GM18520 (cell line): ENCODE results near the gene ZNF280A.

ENCODE experiments used
- ATAC-seq: cut with Tn5 transposase; IDR thresholded peaks from one replicate; pipeline ENCODE4 v1.9.1; 2021; ENCODE audit not compliant: unreplicated experiment

Gene ZNF280A, protein sequence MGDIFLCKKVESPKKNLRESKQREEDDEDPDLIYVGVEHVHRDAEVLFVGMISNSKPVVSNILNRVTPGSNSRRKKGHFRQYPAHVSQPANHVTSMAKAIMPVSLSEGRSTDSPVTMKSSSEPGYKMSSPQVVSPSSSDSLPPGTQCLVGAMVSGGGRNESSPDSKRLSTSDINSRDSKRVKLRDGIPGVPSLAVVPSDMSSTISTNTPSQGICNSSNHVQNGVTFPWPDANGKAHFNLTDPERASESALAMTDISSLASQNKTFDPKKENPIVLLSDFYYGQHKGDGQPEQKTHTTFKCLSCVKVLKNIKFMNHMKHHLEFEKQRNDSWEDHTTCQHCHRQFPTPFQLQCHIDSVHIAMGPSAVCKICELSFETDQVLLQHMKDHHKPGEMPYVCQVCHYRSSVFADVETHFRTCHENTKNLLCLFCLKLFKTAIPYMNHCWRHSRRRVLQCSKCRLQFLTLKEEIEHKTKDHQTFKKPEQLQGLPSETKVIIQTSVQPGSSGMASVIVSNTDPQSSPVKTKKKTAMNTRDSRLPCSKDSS

GRCh38 chr22:22520020-22520656 is at the start of gene ZNF280A:
Gene ZNF280A (minus strand): TSS chr22:22520270. CDS start chr22:22515630, 4,640 bp downstream.
- ATAC-seq: no peak

DNA sequence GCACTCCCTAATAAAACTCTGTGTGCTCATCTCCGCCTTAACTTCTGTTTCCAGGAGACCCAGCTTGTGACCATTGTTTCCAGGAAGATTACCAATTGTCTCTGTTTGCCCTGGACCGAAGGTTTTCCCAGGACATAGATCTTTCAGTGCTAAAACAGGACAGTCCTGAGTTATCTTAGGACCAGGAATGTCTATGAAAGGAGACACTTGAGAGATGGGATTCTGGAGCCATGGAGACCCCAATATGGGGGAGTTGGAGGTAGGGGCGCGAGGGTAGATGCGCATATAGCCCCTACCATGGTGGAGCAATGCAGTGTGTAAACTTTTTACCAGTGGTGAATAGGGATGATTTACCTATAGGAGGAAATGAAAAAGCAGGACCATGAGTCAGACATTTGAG is 49.1 kb upstream of the ZNF280A start:
- ATAC-seq: no peak

DNA sequence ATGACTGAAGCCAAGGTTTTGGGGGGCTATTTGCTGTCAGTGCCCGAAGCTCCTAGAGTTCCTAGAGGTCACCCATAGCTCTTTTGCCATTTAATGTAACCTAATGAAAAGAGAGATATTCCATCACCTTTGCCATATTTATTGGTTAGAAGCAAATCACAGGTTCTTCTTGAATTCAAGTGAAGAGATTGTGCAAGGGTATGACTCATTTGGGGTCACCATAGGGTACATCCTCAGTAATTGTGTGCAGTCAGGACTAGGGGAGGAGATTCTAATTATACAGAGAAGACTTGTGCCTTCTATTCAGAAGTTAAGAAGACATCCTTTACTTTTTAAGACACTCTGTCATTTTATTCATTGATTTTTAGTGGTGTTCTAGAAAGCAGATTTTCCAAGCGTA is 45.9 kb upstream of the ZNF280A start:
- no peak for ATAC-seq

- no peak for ATAC-seq
These were observed 39.0 kb upstream of the ZNF280A start, which contains the start of gene PRAME for GRCh38 chr22:22558972-22559603. Gene PRAME (minus strand): TSS chr22:22559265. CDS start chr22:22556832, 2,433 bp downstream.

DNA sequence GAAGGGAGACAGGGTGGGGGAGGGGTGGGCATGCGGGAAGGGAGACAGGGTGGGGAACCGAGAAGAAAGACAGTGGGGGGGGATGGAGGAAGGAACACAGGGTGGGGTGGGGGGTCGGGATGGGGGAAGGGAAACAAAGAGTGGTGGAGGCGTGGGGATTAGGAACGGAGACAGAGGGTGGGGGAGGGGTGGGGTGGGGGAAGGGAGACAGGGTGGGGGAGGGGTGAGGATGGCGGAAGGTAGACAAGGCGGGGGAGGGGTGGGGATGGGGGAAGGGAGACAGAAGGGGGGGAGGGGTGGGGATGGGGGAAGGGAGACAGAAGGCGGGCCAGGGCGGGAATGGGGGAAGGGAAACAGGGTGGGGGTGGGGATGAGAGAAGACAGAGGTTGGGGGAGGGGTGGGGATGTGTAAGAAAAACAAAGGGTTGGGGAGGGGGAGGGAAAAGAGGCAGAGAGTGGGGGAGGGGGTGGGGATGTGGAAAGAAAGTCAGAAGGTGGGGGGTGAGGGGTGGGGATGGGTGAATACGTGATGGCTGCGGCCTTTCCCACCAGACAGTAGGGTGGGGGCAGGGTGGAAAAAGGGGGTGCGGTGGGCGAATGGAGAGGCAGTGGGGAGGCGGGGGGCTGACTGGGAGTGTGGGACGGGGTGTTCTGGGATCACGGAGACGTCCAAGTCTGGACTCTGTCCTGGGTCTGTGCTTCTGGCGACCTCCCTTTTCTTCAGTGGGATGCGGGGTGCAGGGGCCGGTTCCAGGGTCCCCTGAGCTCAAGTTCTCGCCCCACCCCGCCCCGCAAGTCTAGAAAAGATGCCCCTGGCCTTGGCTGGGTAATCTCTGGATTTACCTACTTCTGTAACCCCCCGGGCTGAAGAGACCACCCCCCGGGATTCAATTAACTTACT is 38.3 kb upstream of the ZNF280A start:
- ATAC-seq: no peak

DNA sequence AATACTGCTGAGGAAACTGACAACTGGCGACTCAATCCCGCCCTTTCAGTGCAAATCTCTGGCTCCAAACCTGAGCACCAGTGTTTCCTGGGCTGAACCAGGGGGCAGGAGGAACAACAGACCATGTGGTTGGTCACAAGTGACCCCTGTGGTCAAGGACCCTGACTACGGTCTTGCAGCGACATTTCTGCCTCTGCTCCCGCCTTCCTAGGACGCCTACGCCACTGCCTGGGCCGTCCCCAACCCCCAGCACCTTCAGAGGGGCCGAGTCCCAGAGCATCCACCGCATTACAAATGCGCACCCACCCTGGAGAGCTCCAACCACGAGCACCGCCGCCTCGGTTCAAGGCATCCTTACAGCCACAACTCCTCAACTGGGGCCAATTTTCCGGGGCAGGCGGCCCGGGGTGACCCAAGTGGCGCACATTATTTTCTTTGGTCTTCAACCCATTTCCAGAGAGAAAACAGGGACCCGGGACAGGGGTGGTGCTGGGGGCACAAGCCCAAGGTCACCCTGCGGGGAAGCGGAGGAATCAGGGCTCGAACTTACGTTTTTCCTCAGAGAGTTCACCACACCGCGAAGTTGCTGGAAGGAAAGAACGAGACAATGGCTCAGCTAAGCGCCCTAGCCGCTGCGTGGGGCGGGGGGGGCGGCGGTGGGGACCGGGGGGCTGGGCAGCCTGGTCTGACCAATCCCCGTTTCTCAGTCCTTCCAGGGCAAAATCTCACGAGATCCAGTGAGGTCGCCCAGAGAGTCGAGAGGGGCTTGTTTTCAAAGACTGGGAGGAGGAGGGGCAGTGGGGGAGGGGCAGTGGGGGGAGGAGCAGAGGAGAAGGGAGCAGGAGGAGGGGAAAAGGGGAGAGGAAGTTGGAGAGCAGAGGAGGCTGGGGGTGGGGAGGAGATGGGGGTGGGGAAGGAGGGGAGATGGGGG is 37.2 kb upstream of the ZNF280A start:
- ATAC-seq: no peak

GRCh38 chr22:22556578-22556977 is 36.5 kb upstream of the ZNF280A start:
- no peak for ATAC-seq

DNA sequence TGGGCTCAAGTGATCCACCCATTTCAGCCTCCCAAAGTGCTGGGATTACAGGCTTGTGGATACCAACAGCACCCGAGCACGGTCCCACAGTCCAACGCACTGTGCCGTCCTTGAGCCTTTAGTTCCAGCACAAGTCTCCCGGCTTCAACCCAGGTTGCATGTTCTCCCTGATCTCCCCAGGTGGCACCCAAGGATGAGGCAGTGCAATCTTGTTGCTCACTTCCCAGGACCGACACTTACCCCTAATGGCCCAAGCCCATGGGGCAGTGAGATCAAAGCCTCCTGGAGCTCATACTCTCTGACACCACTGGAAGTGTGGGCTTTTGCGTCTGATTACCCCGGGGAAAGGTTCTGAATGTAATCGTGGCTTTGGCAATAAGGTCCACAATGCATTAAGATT is 35.5 kb upstream of the ZNF280A start:
- ATAC-seq: no peak

- ATAC-seq: no peak
These were observed 34.7 kb upstream of the ZNF280A start for GRCh38 chr22:22554587-22555284.

DNA sequence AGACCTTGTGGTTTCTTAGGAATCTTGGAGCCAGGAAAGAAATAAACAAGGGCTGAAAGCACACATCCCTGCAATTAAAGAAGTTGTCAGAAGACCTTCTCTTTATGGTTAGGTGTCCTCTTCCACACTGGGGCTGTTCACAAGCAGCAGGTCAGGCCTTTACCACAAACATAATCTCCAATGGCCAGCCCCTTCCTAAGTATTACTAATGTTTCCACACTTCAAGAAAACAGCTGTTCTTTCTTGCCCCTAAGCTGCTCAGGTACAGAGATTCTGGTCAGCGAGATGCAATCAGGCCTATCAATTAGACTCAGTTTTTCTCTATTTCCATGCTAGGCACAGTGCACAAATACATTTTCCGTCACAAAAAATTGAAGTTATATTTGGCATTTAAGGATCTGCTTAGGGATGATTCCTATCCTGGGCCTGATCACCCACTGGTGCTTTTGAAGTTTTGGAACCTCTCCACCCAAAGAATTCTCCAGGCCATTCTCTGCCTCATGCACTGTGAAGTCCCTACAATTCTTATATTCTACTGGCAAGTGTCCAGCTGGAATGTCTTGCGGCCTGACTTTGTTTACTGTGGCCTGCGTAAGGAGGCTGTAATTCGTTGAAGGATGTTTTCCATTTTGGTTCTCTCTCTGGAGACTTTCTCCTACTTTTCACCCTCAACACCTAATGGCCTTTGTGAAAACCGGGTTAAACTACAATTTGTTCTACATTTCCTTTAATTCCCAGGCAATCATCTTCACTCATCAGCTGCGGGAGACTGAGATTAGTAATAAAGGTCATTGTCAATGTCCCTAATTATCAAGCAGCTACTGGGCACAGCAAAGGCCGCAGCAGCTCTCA is 33.9 kb upstream of the ZNF280A start:
- ATAC-seq: no peak

DNA sequence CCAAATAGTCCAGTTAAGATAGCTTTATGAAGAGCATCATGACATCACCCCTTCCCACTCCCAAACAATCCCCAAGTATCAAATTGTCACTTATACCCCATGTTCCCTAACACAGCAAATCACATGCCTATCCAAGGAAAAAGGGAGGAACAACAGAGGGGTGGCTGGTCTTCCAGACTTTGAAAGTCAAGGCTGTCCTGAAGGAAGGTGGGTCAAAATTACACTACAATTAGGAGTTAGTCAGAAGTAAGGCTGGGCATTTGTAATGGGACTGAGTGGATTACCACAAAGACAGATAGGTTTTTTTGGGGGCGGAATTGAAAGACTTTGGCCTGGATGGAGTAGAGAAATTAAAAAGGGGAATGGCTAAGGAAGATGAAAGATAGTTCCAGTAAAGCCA is 33.1 kb upstream of the ZNF280A start:
- no peak for ATAC-seq

DNA sequence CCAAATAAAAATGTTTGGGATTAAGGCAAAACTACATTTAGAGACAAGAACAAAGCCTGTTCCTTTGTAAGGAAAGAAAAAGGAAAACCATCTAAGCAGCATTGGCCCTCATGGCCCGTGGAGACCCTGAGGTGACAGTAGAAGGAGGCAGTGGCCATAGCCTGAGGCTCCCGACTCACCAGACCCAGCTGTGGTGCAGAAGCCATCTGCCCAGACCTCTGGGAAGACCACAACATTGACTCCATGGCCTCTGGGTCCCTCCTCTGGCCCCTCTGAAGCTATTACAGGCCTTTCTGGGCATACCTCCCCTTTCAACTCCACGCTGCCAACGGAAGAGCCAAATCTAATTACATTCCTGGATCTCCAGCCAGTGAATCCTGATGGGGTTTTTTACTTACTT is 32.6 kb upstream of the ZNF280A start:
- ATAC-seq: no peak

- ATAC-seq: no peak
These were observed 30.8 kb upstream of the ZNF280A start for GRCh38 chr22:22550789-22551434.

DNA sequence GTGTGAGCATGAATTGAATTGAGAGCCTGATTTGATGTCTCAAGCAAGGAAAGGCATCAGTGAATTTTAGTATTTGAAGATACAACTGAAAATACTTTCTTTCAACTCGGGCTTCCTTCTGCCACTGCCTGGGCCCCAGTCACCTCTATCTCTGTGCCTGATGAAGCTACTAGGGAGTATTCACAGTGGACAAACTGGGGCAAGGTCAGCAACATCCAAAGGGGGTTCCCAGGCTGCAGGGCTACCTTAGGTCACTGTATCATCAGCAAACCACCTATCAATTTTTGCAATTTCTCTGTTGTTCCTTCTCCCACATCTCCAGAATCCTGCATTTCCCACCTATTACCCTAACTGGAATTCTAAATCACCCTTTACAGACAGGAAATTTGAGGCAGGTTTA is 28.8 kb upstream of the ZNF280A start:
- no peak for ATAC-seq

- ATAC-seq: no peak
These were observed 28.2 kb upstream of the ZNF280A start for GRCh38 chr22:22548317-22548716.

- no peak for ATAC-seq
These were observed 27.7 kb upstream of the ZNF280A start for GRCh38 chr22:22547692-22548300.

DNA sequence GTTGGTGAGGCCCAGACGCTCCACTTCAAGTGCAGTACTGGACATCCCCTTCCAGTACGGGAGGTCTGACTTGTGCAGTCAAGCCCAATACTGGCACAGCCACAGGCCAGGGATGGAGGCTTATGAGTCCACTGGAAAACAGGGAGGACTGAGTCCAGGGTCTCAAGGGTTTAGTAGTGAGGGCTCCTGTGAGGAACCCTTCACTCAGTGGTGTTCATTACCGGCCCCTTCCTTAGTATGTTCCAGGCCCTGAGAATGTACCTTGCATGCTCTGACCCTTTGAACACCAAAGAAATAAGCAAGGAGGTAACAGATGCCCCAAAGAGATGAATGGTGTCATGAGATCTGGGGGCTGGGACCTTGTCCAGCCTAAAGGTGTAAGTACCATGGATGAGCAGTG is 27.2 kb upstream of the ZNF280A start:
- ATAC-seq: no peak
